K562 (cell line): Measurements from ENCODE around the gene CLCN1. TPM values are rescaled to one million over a fixed set of nuclear protein-coding genes. Genes with fewer than 3 reads are reported as not detected.

Experiments used
- ATAC-seq: fragments of 200-7000 bp; cut with Tn5 transposase; 3 replicates; pipeline ENCODE4 v1.9.1; 2020; ENCODE audit warnings: moderate library complexity
- BruUV-seq: library from RNA; stranded (reverse); fragments of 400-500 nt; replicated peaks from 2 replicates; lab custom pipeline; 2021; lab: Mats Ljungman, UMichigan
- CTCF ChIA-PET: fragments of 300-600 bp; formaldehyde crosslinking; extraction: SDS; loops from one replicate; lab custom pipeline; 2021; ENCODE audit warnings: low intra/inter-chr PET ratio; lab: Yijun Ruan, JAX
- POLR2A ChIA-PET: fragments of 300-600, 350-650 bp; sonication (Branson Sonifier 250); formaldehyde crosslinking; extraction: SDS; loops from one replicate; lab custom pipeline; 2021; ENCODE audit warnings: antibody characterized with exemption, inconsistent platforms; lab: Yijun Ruan, JAX
- DNase-seq, 4 experiments: peaks; one replicate each; pipeline versions ENCODE4 v3.0.0 to v3.0.0-alpha.2; 2011 to 2018; ENCODE audit warnings: low spot score in 3 of 4, mixed read lengths in 3 of 4; ENCODE audit errors: extremely low read depth in 1 of 4
- FAIRE-seq: peaks from 2 replicates; lab custom pipeline; 2011; peaks lifted over from hg19 to GRCh38; lab: Jason Lieb, UNC
- H2AFZ ChIP-seq: 2 replicates; pipeline ENCODE4 v1.6.0; 2011; ENCODE audit warnings: low read depth, low read length, control low read depth, inconsistent platforms
- H3K27ac ChIP-seq: fragments of 200-600 bp; 3 replicates; pipeline ENCODE4 v1.8.0; 2011; ENCODE audit warnings: low read depth, mild to moderate bottlenecking, control low read depth, inconsistent platforms, low read length, moderate library complexity, mixed read lengths; ENCODE audit errors: extremely low read depth
- H3K27me3 ChIP-seq, 2 experiments: fragments of 300-600 bp in 1 of 2; 2 replicates in 1 of 2; 3 replicates in 1 of 2; pipeline versions ENCODE4 v1.6.0 to v1.8.0; 2011; ENCODE audit warnings: inconsistent platforms in 2 of 2, low read length in 2 of 2, mild to moderate bottlenecking in 1 of 2, mixed read lengths in 1 of 2, moderate library complexity in 1 of 2; ENCODE audit not compliant: control insufficient read depth in 2 of 2, insufficient read depth in 2 of 2
- H3K36me3 ChIP-seq: fragments of 300-600 bp; 3 replicates; pipeline ENCODE4 v1.8.0; 2011; ENCODE audit warnings: mild to moderate bottlenecking, low read length, inconsistent platforms; ENCODE audit not compliant: control insufficient read depth, insufficient read depth
- H3K4me1 ChIP-seq, 2 experiments: fragments of 200-600 bp in 1 of 2; replicated peaks in 1 of 2; 2 replicates in 1 of 2; 3 replicates in 1 of 2; pipeline versions ENCODE4 v1.5.1 to v1.8.0; 2011; ENCODE audit warnings: inconsistent platforms in 2 of 2, low read length in 2 of 2, mild to moderate bottlenecking in 1 of 2, mixed read lengths in 1 of 2, moderate library complexity in 1 of 2; ENCODE audit not compliant: control insufficient read depth in 2 of 2, insufficient read depth in 2 of 2
- H3K4me2 ChIP-seq: 2 replicates; pipeline ENCODE4 v1.6.1; 2011; ENCODE audit warnings: low read length, control low read depth, inconsistent platforms, mixed read lengths; ENCODE audit not compliant: insufficient read depth
- H3K4me3 ChIP-seq: fragments of 200-600 bp; sonication (generic), shearing (Covaris generic); 2 replicates; pipeline ENCODE4 v1.5.1; 2016; ENCODE audit warnings: control low read depth, inconsistent platforms
- H3K79me2 ChIP-seq: fragments of 200-600 bp; 3 replicates; pipeline ENCODE4 v1.8.0; 2011; ENCODE audit warnings: low read length, inconsistent platforms; ENCODE audit not compliant: control insufficient read depth, insufficient read depth
- H3K9ac ChIP-seq, 2 experiments: 2 replicates each; pipeline versions ENCODE4 v1.6.0 to v1.6.1; 2011; ENCODE audit warnings: low read depth in 2 of 2, low read length in 2 of 2, control low read depth in 1 of 2, inconsistent platforms in 1 of 2, mild to moderate bottlenecking in 1 of 2, mixed read lengths in 1 of 2; ENCODE audit not compliant: insufficient read depth in 1 of 2
- H3K9me1 ChIP-seq: one replicate; pipeline ENCODE4 v1.6.0; 2011; ENCODE audit warnings: inconsistent platforms, mild to moderate bottlenecking, low read length, moderate library complexity; ENCODE audit not compliant: control insufficient read depth, insufficient read depth
- H3K9me3 ChIP-seq: replicated peaks from 2 replicates; pipeline ENCODE4 v1.5.1; 2011; ENCODE audit warnings: low read depth, low read length, inconsistent platforms; ENCODE audit not compliant: control insufficient read depth, insufficient read depth
- H4K20me1 ChIP-seq: replicated peaks from 2 replicates; pipeline ENCODE4 v1.6.1; 2011; ENCODE audit warnings: low read length, inconsistent platforms, mixed read lengths; ENCODE audit not compliant: control insufficient read depth, insufficient read depth
- ARID3A ChIP-seq: IDR thresholded peaks from 2 replicates; pipeline ENCODE4 v1.6.1; 2012; ENCODE audit warnings: low read depth, low read length, improper control_type of control experiment, borderline replicate concordance
- CREBBP ChIP-seq: IDR thresholded peaks from one replicate; pipeline ENCODE4 v1.6.1; 2012; ENCODE audit warnings: low read depth, mild to moderate bottlenecking, control low read depth, inconsistent platforms, low read length
- ELF1 ChIP-seq: fragments of 200-800 bp; sonication (Bioruptor generic); IDR thresholded peaks from 2 replicates; pipeline ENCODE4 v1.6.1; 2016; ENCODE audit warnings: missing genetic modification characterization, missing compliant biosample characterization
- ETS1 ChIP-seq: conservative IDR thresholded peaks from 2 replicates; pipeline ENCODE4 v1.6.1; 2011; ENCODE audit warnings: low read depth, mild to moderate bottlenecking, low read length; ENCODE audit not compliant: control insufficient read depth
- ETV5 ChIP-seq: sonication (generic); formaldehyde crosslinking; IDR thresholded peaks from 2 replicates; pipeline ENCODE4 v1.4.0; 2020; ENCODE audit warnings: low read depth, mild to moderate bottlenecking, missing genetic modification reagents
- HNRNPLL ChIP-seq: fragments of 200-400 bp; formaldehyde crosslinking; IDR thresholded peaks from 2 replicates; pipeline ENCODE4 v1.6.1; 2017; ENCODE audit warnings: low read length, low read depth, mild to moderate bottlenecking; ENCODE audit not compliant: poor library complexity, severe bottlenecking
- MYNN ChIP-seq, 2 experiments: sonication (generic); formaldehyde crosslinking in 1 of 2; IDR thresholded peaks; 2 replicates each; pipeline versions ENCODE4 v1.5.0 to v1.6.1; 2016 to 2020; ENCODE audit warnings: antibody characterized with exemption in 1 of 2, missing genetic modification reagents in 1 of 2
- NUFIP1 ChIP-seq: fragments of 450-650 bp; IDR thresholded peaks from 2 replicates; pipeline ENCODE4 v1.6.1; 2018; ENCODE audit not compliant: partially characterized antibody
- PCBP1 ChIP-seq: fragments of 200-400 bp; formaldehyde crosslinking; IDR thresholded peaks from 2 replicates; pipeline ENCODE4 v1.6.1; 2018; ENCODE audit warnings: mild to moderate bottlenecking, low read depth, low read length; ENCODE audit not compliant: poor library complexity, severe bottlenecking
- PHF8 ChIP-seq: fragments of 200-600 bp; sonication (generic); IDR thresholded peaks from 2 replicates; pipeline ENCODE4 v1.6.1; 2012; ENCODE audit warnings: mixed run types, mild to moderate bottlenecking, inconsistent platforms, low read length, moderate library complexity, borderline replicate concordance
- RB1 ChIP-seq: fragments of 450-650 bp; IDR thresholded peaks from 2 replicates; pipeline ENCODE4 v1.6.1; 2017; ENCODE audit warnings: low read depth, mild to moderate bottlenecking
- TRIM24 ChIP-seq, 2 experiments: fragments of 450-650 bp; IDR thresholded peaks; 2 replicates each; pipeline ENCODE4 v1.6.1; 2016
- ZBTB34 ChIP-seq: fragments of 250-450 bp; sonication (Bioruptor Pico); IDR thresholded peaks from 2 replicates; pipeline ENCODE4 v1.8.0; 2021; ENCODE audit warnings: mild to moderate bottlenecking, moderate library complexity
- ZNF212 ChIP-seq: fragments of 450-650 bp; formaldehyde crosslinking; IDR thresholded peaks from 2 replicates; pipeline ENCODE4 v1.4.0; 2020; ENCODE audit warnings: mild to moderate bottlenecking
- ZNF695 ChIP-seq: fragments of 450-650 bp; formaldehyde crosslinking; IDR thresholded peaks from 2 replicates; pipeline ENCODE4 v1.4.0; 2020; ENCODE audit warnings: mild to moderate bottlenecking, moderate library complexity
- WGBS: fragments of 100-300 bp; shearing (Covaris generic); methylation state at CpG from one replicate; pipeline ENCODE4 v1.1.6; 2016; ENCODE audit warnings: low coverage, mixed read lengths; ENCODE audit not compliant: insufficient coverage; ENCODE audit errors: missing lambda C conversion rate; 5-methylcytosine and 5-hydroxymethylcytosine counted together
- in situ Hi-C: fragments of 300-500 bp; cut with MboI; formaldehyde crosslinking; loops from 4 replicates; pipeline ENCODE4 v1.15.0; 2018; ENCODE audit warnings: inconsistent platforms, mixed read lengths
- intact Hi-C: fragments of 100-400 bp; cut with micrococcal nuclease; formaldehyde crosslinking; loops from 2 replicates; pipeline ENCODE4 v1.14.2; 2022
- polyA plus RNA-seq, 8 experiments: library from polyadenylated mRNA; depleted of rRNA in 4 of 8; stranded (reverse) in 5 of 8; unstranded in 3 of 8; fragments of >200 nt; fragmentation: Nextera tagmentation in 2 of 8; fragmentation: Illumina TruSeq in 1 of 8; extraction: Ambion mirVana in 2 of 8; extraction: Trizol in 1 of 8; gene quantifications; 2 replicates each; pipeline versions ENCODE4 v1.2.1 to v1.2.3, GENCODE V29; 2011 to 2014; ENCODE audit warnings: inconsistent platforms in 1 of 8, missing spikeins in 1 of 8
- total RNA-seq, 7 experiments: library from RNA; depleted of rRNA in 6 of 7; stranded (reverse); fragments of >200 nt in 6 of 7; fragmentation: Illumina TruSeq in 2 of 7; extraction: Trizol in 2 of 7; gene quantifications; 2 replicates each; pipeline versions ENCODE4 v1.2.1 to v1.2.3, GENCODE V29; 2011 to 2021; ENCODE audit warnings: low replicate concordance in 1 of 7

The CLCN1 gene
- total and polyA plus RNA-seq, 9 of the 15 experiments (the other 6 are each of a cell fraction or from before 2014, with no cell fraction given), result 0.01 to 0.11 (median 0.04) TPM; not detected in 4

- ChIA-PET CTCF (interaction anchor here (0.6 to 1.5 kb wide), 2 partner anchors 35 to 135 kb away, joined by 4 read pairs; no protein-coding TSS in a partner anchor), POLR2A (interaction anchor here (0.6 to 4.0 kb wide), 12 partner anchors 9 to 124 kb away, joined by 3 to 29 read pairs (median 5); no protein-coding TSS in a partner anchor)
- Histone ChIP-seq H4K20me1 (peaks cover 7% of the 10 kb centered on the region; the same call in 1 of the 2 replicates), H3K9ac (peak within 1 kb of the TSS; percentile 92 to 94), H3K4me3 (peak within 1 kb of the TSS; percentile 72), H3K4me1 (peaks cover 21 to 31% of the 10 kb centered on the region in 2 experiments; a peak in 4 of 5 replicates), H3K79me2 (peaks cover 12% of the 10 kb centered on the region), H3K36me3 (peaks cover 29% of the 10 kb centered on the region; the same call in 2 of the 3 replicates), H3K4me2 (peak within 1 kb of the TSS; percentile 83), H3K27ac (peak within 1 kb of the TSS; percentile 94), H3K9me1 (peaks cover 13% of the 10 kb centered on the region), H3K9me3 (no peaks in the 10 kb centered on the region), H2AFZ (peak within 1 kb of the TSS; percentile 90), H3K27me3 (0 out of 5 replicates have a peak, but pooled peaks cover 0 to under 1% of the 10 kb centered on the region in 2 experiments)
- DNase-seq (peak; percentile 98 to 99 (median 98)), ATAC-seq (peak; percentile 90), FAIRE-seq (peak; percentile 70)
- WGBS, result under 1% methylated on average over 45 of the region's 72 CpGs
- intact Hi-C loops (loop anchor here (1.0 to 5.0 kb wide), 2 partner anchors 34 to 35 kb away; no protein-coding TSS in a partner anchor), in situ Hi-C loops (no loop called here)
- BruUV-seq, result no TSS peak
- TF ChIP-seq RB1 (peak; percentile 54), ELF1 (tag) (peak; percentile 87), ZNF212 (no peak), HNRNPLL (peak; percentile 7), CREBBP (no peak), MYNN (IDR thresholded peaks at IDR 0.05) (peak; percentile 58; the same call in 1 of the 2 replicates), MYNN (CRISPR knock-in tag; IDR thresholded peaks at IDR 0.05) (no peak), PHF8 (peak; percentile 94), ARID3A (no peak), NUFIP1 (no peak), PCBP1 (peak; percentile 67), TRIM24 (IDR thresholded peaks at IDR 0.05) (no peak), ETS1 (peak; percentile 99), ETV5 (CRISPR knock-in tag) (peak; percentile 50; the same call in 1 of the 2 replicates), ZNF695 (CRISPR knock-in tag) (no peak), ZBTB34 (CRISPR knock-in tag) (no peak)
Observed at GRCh38 chr7:143380646-143381426, 64.9 kb downstream of the CLCN1 start, which contains the start of gene ZYX. ZYX (plus strand) TSS chr7:143381345; CDS start chr7:143381572, 227 bp downstream.
